GM21515 (cell line): Measurements from ENCODE around the gene MLNR.
A peak's percentile ranks its signal among the peaks of the same experiment; 100 is the strongest.

Experiments used
- ATAC-seq: cut with Tn5 transposase; IDR thresholded peaks from one replicate; pipeline ENCODE4 v1.9.1; 2021; ENCODE audit not compliant: unreplicated experiment

Gene MLNR

DNA sequence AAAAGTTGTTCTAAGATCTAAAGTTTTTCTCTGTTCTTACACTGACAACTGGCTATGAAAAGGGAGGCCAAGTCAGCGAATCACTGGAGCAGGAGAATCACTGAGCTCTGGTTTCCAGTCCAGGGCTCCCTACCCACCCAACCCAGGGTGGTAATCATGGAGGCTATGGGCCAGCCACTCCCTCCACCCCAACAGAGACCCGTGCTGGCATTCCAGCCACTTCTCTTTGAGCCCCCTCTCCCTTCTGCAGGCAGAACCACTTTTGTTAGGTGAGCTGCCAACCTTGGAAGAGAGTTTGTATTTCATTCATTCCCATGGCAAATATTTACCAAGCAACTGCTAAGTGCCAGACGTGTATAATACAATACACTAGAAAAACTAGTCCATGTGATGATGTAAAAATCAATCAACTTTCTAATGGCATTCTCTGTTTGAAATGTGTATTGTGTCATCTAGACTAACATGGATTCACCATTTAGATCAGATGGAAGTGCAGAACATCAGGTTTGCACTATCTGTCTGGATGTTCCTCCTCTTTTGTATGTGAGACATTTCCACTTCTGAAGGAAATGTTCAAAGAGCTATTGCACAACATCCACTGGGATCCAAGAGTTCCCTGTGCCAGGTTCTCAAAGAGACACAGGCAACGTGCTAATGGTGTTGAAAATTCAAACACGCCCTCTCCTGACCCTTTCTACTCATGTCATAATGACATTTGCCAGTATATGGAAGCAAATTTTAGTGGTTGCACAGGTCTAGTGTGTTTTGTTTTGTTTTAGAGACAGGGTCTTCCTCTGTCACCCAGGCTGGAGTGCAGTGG lies 5.3 kb downstream of the MLNR start:
- ATAC-seq, result no peak

DNA sequence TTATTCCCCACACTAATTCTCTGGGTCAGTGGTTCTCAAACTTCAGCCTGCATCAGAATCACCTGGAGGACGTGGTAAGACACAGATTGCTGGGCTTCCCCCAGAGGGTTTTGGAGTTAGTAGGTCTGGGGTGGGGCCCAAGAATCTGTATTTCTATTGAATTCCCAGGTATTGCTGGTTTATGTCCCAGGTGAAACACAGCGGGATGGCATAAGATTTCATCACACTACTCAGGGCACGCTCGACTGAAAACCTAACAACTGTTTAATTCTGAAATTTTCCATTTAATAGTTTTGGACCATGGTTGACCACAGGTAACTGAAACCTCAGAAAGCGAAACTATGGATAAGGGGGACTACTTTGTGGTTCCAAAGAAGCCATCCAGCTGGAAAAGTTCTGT lies 6.5 kb downstream of the MLNR start:
- no peak for ATAC-seq

DNA sequence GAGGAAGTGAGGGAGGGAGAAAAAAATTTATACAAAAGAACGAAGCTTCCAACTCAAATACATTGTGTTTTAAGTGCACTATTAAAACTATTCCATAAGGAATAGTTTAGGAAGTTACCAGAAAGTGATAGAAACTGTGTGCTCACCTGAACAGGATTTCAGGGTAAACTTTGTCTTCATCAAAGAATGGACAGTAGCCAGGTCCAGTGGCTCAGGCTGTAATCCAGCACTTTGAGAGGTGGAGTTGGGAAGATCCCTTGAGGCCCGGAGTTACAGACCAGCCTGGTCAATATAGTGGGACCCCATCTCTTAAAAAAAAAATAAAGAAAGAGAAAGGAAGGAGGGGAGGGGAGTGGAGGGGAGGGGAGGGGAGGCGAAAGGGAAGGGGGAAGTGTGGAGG lies 14.6 kb downstream of the MLNR start:
- ATAC-seq, result no peak

DNA sequence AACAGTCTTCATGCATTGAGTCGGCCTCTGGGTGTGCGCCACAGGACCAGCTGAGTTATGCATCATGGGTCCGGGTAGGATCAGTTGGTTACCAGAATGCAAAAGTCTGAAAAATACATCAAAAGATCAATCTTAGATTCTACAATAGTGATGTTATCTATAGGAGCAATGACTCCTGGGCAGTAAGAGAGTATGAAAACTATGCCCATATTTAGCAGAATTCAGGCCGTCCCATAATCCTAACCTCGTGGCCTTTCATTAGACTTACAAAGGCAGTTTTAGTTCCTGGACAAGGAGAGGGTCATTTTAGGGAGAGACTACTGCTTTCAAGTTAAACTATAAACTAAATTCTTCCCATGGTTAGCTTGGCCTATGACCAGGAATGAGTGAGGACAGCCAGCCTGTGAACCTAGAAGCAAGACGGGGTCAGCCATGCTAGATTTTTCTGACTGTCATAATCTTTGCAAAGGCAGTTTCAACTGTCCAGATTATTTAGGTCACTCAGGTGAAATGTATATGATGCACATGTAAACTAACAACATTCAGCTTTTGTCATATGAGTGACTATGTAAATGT lies 15.8 kb downstream of the MLNR start:
- no peak for ATAC-seq

DNA sequence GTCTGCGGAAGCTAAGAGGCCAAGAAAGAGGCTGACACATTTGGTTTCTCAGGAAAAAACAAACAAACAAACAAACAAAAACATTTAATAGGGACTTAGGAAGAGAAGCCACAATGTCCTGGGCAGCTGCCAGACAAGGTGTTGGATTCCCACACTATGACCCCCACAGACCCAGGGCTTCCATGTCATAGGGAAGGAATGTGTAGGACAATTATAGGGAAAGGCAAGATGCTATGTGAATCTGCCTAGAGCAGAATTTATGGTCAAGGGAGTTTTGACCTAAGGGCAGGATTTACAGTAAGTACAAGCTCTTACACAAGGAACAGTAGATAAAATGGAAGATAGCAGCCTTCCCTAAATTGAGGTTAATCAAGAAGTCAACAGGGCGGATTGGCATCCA lies 18.5 kb downstream of the MLNR start:
- no peak for ATAC-seq

DNA sequence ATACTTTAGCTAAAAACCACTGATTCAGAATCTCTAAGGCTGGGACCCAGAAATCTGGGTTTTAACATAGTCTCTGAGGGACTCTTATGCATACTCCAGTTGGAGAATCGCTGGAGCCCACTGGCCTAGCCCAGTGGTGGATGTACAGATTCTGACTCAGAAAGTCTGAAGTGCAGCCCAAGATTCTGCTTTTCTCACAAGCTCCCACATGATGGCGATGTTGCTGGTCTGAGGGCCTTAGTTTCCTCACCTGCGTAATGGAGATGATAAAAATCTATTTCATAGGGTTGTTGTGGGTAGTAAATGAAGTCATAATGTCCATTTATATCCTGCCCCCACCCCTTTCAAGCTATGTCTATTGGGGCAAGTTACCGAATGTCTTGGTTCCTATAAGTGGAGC lies 19.9 kb downstream of the MLNR start:
- ATAC-seq, result no peak

DNA sequence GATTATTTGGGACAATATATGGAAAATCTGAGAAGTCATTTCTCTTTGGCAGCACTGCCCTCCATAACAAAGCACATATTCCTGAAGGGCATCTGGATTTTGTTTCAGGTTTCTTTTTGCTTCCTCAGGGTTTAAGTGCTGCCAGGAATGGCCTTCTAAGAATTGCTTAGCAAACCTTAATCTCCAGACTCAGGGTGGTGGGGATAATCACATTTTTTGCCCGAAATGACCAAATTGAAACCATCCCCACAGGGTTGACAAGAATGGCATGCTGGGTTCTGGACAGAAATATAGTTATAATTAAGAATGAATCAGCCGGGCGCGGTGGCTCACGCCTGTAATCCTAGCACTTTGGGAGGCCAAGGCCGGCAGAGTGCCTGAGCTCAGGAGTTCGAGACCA lies 21.2 kb downstream of the MLNR start:
- ATAC-seq, result no peak

DNA sequence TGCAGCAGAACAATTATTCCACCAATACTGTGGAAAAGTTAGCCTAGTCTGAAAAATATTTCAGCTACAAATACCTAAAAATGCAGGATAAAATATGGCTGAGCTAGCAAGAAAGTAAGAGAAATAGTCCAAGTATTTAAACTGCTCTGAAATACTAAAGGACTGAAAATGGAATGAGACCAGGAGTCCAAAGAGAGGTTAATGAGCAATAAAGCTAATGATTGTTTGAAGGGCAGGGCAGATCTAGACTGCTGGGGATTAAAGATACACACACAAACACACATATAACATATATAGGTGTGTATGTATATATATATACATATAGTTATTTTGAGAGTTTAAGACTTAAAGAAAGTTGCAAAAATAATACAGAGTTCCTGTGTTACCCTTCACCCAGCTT lies 25.0 kb downstream of the MLNR start:
- ATAC-seq, result no peak

DNA sequence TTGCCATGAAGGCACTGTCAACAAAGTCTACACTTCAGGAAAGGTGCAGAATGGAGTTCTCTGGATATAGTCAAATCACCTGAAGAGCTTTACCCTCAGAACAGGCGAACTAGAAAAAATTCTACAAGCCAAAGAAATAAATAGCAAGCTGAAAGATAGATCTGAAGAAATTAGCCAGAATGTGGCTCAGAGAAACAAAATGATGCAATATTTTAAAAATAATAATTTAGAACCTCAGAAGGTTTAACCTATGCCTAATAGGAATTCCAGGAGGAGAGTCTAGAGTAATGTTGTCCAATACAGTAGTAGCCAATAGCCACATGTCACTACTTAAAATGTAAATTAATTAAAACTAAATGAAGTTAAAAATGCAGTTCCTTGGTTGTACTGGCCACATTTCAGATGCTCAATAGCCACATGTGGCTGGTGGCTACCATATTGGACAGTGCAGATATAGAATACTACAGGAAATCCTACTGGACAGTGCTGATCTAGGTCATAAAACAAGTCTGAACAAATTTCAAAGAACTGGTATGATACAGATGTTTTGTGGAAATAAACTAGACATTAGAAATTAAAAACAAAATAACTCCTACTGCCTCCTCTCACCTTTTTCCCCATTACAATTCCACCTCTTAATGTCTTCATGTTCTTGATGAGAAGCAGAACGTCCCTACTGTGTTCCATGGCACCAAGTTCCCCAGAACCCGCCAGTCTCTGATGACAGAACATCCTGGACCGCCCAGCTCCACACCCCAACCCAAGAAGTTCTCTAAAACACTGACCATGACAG lies 26.9 kb downstream of the MLNR start:
- peak; percentile 42 for ATAC-seq

DNA sequence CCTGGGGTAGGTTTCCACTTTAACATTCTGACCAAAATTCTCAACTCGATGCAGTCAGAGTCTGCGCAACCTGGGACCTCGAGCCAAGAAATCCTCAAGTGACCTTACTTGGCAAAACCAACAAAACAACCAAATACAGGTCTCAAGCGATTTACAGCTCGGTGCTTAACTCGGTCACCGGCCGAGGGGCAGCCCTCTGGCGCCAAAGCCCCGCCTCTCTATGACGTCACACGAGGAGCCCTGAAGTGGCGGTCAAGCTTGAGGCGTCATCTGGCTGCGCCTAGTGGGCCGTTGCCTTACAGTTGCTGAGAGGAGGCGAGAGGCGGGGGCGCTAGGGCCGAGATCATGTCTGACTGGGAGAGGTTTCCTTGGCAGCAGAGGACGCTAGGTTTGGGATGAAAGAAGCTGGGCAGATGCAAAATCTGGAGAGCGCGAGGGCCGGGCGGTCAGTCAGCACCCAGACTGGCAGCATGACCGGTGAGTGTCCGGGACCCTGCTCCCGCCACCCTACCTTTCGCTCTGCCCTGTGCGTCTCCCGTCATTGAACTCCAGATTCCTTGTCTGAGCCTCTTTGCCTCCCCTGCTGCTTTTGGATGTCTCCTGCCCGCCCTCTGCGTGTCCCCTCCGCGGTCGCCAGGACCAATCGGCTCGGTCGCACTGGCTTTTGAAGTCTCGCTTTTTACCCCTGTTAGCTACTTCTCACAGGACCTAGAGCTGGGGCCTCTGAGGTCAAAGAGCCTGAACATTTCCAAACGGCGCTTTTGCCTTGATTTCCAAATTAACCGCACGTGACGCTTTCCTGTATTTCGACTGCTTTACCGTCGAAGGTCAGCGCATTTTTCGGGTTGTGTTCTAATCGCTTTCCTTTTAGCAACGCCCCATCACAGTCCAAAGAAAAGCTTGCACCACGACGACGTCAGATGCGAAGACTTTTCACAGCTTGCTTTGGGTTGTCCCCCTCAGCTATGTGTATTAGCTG lies 27.8 kb downstream of the MLNR start, which contains the start of gene CDADC1:
CDADC1 (plus strand) TSS at position 283 of the 979 bp plus-strand sequence; CDS start at position 396, 113 bp downstream.
- peak; percentile 93 for ATAC-seq

DNA sequence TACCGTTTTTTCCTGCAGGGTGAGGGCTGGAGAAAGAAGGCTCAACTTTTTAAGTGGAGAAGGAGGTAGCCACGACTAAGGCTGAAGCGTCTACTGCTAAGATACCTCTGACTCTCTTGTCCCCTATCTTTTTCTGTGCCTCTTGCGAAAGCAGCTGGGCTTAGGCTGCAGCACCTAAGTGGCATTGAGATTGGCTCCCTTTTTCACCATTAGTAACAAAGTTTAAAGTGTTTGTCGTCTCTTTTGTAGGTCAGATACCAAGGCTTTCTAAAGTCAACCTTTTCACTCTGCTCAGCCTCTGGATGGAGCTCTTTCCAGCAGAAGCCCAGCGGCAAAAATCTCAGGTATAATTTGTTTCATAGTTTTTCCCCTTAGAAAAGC lies 28.5 kb downstream of the MLNR start:
- peak; percentile 9 for ATAC-seq

DNA sequence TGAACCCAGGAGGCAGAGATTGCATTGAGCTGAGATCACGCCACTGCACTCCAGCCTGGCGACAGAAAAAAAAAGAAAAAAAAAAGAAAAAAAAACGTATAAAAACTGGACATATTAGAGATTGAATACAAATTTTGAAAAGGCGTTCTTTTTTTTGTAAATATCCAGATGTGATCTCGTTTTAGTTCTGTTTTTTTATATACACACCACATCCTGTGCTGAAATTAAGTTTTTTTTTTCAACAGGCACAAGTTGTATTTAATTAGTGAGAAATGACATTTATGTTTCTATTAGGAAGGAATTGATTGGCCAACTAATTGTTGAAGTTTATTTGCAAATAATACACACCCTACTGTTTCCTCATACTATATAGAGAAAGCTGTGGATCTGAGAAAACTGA lies 31.2 kb downstream of the MLNR start:
- ATAC-seq, result no peak

DNA sequence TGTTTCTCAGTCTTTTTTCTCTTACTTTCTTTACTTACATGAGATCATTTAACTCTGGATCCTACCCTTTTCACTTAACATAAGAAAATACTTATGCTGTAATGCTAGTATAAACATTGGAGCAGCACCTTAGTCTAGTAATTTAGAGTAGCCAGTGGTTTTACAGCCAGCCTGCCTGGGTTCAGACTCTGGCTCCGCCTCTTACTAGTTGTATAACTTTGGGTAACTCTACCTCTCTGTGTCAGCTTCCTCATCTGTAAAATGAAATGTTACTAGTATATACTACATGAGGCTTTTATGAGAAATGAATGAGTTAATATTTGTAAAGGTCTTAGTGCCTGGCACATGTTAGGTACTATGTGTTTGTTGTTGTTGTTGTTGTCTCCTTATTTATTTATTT lies 33.2 kb downstream of the MLNR start:
- no peak for ATAC-seq

DNA sequence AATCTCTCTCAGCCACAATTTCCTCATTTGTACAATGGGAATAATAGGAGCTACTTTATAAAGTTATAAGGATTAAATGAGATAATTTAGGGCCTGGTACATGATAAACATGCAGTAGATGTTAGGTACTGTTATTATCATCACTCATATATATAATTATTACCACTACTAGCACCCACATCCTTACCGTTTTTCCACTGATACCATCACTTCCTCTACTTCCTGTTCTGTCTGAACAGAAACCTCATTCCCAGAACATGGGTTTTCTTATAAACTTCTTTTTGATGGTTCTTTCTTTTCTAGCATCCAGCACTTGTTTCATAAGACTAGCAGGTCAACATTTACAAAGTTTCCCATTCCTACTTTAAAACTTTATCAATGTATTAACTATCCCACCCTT lies 33.9 kb downstream of the MLNR start:
- no peak for ATAC-seq

DNA sequence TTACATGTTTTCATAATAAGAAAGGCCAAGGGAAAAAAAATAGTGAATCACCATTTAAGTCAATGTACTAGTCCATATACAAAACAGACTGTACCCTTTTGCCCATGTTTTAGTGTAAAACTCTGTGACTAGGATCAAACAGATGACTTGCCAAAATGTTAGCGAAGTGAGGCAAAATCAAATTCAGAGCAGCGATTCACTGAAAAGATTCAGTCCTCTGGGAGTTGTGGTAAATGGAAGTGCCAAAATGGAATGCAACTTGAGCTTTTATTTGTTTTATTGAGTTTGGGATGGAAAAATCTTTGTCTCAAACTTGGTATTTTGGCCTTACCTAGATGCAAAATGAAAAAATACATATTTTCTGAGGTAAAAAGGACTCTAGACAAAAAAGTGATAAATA lies 36.7 kb downstream of the MLNR start:
- no peak for ATAC-seq

DNA sequence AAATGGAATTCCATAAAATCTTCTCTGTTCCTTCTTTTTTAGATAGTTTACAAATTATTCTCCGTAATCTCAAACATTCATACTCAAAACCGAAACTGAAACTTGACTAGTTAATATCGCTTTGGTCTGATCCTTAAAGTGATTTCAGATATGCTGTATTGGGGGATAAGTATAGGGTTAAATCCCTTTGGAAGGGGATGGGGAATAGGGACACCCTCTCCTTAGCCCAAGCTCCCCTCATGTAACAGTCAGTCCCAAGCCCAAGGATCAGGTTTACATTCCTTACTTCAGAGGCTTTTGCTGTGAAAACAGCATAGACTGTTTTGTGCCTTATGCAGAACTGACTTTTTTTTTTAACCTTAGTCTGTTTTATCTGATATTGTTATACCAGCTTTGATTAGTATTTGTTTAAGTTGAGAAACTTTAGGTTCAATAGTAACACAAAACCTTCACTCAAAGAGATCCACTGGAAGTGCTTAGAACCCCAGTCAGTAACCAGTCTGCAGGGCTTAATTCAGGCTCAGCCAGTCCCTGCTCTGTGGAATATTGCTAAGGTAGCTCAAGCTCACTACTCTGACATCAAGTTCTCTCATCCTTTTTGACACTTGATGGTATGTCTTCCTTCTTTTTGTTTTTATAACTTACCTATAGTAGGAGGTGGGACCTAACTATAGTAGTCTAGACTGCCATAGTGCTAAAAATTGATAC lies 38.1 kb downstream of the MLNR start:
- ATAC-seq, result no peak

DNA sequence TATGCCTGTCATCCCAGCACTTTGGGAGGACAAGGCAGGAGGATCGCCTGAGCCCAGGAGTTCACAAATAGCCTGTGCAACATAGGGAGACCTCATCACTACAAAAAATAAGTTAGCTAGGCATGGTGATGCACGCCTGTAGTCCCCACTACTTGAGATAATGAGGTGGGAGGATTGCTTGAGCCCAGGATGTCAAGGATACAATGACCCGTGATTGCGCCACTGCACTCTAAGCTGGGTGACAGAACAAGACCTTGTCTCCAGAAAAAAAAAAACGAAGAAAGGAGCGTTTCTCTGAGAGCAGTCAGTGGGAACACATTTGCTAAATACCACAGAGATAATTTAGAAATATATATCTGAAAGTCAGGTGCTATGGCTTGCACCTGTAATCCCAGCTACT lies 39.4 kb downstream of the MLNR start:
- no peak for ATAC-seq

DNA sequence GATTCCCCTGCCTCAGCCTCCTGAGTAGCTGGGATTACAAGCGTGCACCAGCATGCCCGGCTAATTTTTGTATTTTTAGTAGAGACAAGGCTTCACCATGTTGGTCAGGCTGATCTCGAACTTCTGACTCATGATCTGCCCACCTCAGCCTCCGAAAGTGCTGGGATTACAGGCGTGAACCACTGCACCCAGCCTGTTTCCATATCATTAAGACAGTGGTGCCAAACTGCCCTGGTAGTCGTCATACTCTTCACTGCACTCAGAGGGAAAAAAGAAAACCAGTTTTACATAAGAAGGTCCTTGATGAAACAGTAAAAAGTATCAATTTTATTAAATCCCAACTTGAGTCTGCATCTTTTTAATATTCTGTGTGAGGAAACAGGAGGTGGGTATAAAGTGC lies 42.5 kb downstream of the MLNR start:
- ATAC-seq, result no peak

DNA sequence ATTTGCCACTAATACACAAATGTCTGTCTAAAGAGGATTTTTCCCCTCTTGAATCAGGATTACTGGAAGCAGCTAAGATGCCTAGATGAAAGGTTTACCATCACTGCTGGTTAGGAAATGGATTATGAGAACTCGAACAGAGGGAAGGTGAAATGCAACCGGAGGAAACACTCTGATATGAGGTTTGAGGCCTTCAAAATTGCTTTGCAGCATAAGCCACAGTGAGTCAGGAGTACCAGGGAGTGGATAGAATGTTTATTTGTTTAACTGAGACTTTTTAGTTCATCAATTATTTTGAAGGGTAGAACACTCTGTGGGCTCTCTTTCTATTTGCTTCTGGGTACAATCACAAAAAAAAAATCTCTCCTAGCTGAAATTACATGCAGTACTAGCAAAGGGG lies 45.7 kb downstream of the MLNR start:
- ATAC-seq, result no peak

DNA sequence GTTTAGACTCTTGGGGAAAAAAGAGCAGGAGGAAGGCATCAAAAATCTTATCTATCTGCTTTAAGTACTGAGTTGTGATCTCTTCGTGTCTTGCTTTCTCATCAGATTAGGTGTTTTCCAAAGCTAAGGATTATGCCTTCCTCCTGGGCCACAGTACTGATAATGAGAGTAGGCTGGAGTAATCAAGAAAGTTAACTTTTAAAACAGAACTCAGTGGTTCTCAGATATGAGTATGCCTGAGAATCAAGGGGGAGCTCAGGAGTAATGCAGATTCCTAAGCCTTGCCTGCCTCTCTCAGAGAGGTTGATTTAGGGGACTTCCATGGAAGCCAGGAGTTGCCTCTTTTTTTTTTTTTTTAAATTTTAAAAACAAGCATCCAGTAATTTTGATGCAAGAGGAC lies 51.1 kb downstream of the MLNR start:
- ATAC-seq, result no peak
